ENCODE measurements around the gene BAX. TPM values are rescaled to one million over a fixed set of nuclear protein-coding genes. Genes with fewer than 3 reads are reported as not detected.
A peak's percentile ranks its signal among the peaks of the same experiment; 100 is the strongest.

The BAX gene
- total and polyA plus RNA-seq, 2 donors (not counting 1 experiment from before 2014, with no cell fraction given), result 95.3 to 109 TPM

DNA sequence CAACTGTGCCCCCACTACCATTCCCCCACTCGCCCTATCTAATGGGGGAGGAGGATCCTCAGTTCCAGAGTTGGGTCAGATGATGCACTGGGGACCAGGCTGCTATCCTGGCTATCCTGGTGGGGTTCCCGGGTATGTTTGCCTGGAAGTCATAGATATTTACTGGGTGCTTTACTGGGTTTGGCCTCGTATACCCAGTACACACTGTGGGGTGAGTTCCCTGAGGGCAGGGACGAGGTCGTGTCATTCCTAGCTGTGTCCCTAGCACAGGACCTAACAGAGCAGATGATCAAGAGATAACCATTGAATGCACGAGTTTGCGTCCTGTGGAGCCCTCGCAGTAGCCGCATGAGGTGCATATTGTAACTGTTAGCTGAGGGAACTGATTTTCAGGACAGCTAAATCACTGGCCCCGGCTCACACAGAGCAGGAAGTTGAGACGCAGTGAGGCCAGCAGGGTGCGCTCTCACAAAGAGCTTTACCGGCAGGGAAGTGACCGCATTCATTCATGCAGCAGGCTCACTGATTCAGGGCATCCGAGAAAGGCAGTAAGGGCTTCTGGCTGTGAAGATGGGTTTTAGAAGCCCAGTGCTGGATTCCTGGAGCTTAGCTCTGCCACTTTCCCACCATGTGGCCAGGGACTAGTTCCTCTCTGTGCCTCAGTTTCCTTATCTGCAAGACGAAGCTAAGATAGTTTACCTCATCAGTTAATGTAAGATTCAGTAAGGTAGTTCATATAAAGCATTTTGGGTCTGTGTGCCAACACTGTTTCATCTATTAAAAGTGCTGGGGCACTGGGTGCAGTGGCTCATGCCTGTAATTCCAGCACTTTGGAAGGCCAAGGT lies 45.0 kb downstream of the BAX start:
- Histone ChIP-seq H2AFZ (ENCODE audit: insufficient read depth, low read depth, low read length, poor library complexity, severe bottlenecking) (no peak overlapping the region), H3K4me3 (ENCODE audit: control extremely low read depth in 1 of 5, extremely low read depth in 1 of 5, insufficient read depth in 1 of 5, low read depth in 2 of 5, low read length in 4 of 5) (no peak overlapping the region), H3K27me3 (replicated peaks in 1 of 4; ENCODE audit: control extremely low read depth in 1 of 4, control insufficient read depth in 3 of 4, insufficient read depth in 4 of 4, low read length in 3 of 4) (no peaks in the 10 kb centered on the region), H3K4me1 (ENCODE audit: control insufficient read depth in 2 of 2, insufficient read depth in 2 of 2, low read length in 2 of 2) (peaks cover 0 to 11% of the 10 kb centered on the region in 2 donors), H3K4me2 (replicated peaks; ENCODE audit: low read depth, low read length, poor library complexity, severe bottlenecking) (no peak overlapping the region), H3K9ac (ENCODE audit: low read length) (no peak overlapping the region), H3K27ac (ENCODE audit: low read length in 2 of 2) (no peak overlapping the region), H3K9me3 (ENCODE audit: control extremely low read depth in 1 of 3, control insufficient read depth in 2 of 3, insufficient read depth in 1 of 3, low read length in 2 of 3) (no peaks in the 10 kb centered on the region), H4K20me1 (ENCODE audit: control insufficient read depth, insufficient read depth, low read length, poor library complexity, severe bottlenecking) (peaks cover 20% of the 10 kb centered on the region), H3K79me2 (ENCODE audit: control insufficient read depth, insufficient read depth, low read length) (peaks cover 42% of the 10 kb centered on the region), H3K36me3 (replicated peaks in 1 of 2; ENCODE audit: control extremely low read depth in 1 of 2, control insufficient read depth in 1 of 2, extremely low read depth in 1 of 2, insufficient read depth in 2 of 2, low read length in 1 of 2) (peaks cover 0 to 14% of the 10 kb centered on the region in 2 experiments)
- Mint-ChIP-seq H3K27me3 (no peaks in the 10 kb centered on the region), H3K27ac (no peak overlapping the region), H3K4me3 (no peak overlapping the region), H3K4me1 (peaks cover 11% of the 10 kb centered on the region), H3K9me3 (ENCODE audit: insufficient read depth) (no peaks in the 10 kb centered on the region)
- POLR2A ChIA-PET, result interaction anchor here (0.5 to 1.2 kb wide), 3 partner anchors 18 to 208 kb away, joined by 3 read pairs; no protein-coding TSS in a partner anchor
- 70% methylated on average over 15 of the region's 16 CpGs for WGBS (ENCODE audit: insufficient coverage)
- peak; percentile 68 for DNase-seq
- CTCF ChIA-PET, result interaction anchor here (0.8 to 1.8 kb wide), 16 partner anchors 9 to 889 kb away, joined by 3 to 10 read pairs (median 4); partner anchors contain the start of gene PLA2G4C
- intact Hi-C loops (cut with micrococcal nuclease), result loop anchor here (10.0 kb wide), 1 partner anchor 115 kb away; the partner anchor contains the start of genes C19orf73, LIN7B and PPFIA3
- peak; percentile 75 for ATAC-seq (ENCODE audit: low read depth)
- no peak for TF ChIP-seq EZH2 (IDR thresholded peaks at IDR 0.05; ENCODE audit: borderline replicate concordance, insufficient read depth, low read depth, low read length, poor library complexity, severe bottlenecking)
- TF ChIP-seq, protein P1, sequence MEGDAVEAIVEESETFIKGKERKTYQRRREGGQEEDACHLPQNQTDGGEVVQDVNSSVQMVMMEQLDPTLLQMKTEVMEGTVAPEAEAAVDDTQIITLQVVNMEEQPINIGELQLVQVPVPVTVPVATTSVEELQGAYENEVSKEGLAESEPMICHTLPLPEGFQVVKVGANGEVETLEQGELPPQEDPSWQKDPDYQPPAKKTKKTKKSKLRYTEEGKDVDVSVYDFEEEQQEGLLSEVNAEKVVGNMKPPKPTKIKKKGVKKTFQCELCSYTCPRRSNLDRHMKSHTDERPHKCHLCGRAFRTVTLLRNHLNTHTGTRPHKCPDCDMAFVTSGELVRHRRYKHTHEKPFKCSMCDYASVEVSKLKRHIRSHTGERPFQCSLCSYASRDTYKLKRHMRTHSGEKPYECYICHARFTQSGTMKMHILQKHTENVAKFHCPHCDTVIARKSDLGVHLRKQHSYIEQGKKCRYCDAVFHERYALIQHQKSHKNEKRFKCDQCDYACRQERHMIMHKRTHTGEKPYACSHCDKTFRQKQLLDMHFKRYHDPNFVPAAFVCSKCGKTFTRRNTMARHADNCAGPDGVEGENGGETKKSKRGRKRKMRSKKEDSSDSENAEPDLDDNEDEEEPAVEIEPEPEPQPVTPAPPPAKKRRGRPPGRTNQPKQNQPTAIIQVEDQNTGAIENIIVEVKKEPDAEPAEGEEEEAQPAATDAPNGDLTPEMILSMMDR (IDR thresholded peaks at IDR 0.05), result peak; percentile 75

DNA sequence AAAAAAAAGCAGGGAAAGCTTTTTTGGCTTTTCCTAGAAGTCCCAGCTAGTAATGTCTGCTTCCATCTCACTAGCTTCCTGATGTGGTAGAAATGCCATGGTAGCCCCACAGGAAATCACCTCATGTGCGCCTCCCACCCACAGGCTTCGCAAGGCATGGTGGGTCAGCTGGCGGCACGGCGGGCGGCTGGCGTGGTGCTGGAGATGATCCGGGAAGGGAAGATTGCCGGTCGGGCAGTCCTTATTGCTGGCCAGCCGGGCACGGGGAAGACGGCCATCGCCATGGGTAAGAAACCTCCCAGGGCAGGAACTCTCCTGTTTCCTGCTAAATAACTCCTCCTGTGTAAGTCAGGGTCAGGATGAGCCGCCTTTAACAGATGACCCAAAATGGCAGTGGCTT lies 49.5 kb downstream of the BAX start:
- DNase-seq, result no peak
- 100% methylated on average over 7 of the region's 15 CpGs for WGBS (ENCODE audit: insufficient coverage)
- H3K4me3 Mint-ChIP-seq, result no peak overlapping the region
- Histone ChIP-seq H3K9ac (ENCODE audit: low read length) (no peak overlapping the region), H2AFZ (ENCODE audit: insufficient read depth, low read depth, low read length, poor library complexity, severe bottlenecking) (no peak overlapping the region), H3K4me3 (ENCODE audit: control extremely low read depth in 1 of 5, extremely low read depth in 1 of 5, insufficient read depth in 1 of 5, low read depth in 2 of 5, low read length in 4 of 5) (no peak overlapping the region), H3K27ac (ENCODE audit: low read length in 2 of 2) (no peak overlapping the region), H4K20me1 (ENCODE audit: control insufficient read depth, insufficient read depth, low read length, poor library complexity, severe bottlenecking) (peaks cover 6% of the 10 kb centered on the region), H3K27me3 (replicated peaks in 1 of 4; ENCODE audit: control extremely low read depth in 1 of 4, control insufficient read depth in 3 of 4, insufficient read depth in 4 of 4, low read length in 3 of 4) (no peaks in the 10 kb centered on the region), H3K4me1 (ENCODE audit: control insufficient read depth in 2 of 2, insufficient read depth in 2 of 2, low read length in 2 of 2) (peaks cover 0 to 6% of the 10 kb centered on the region in 2 donors), H3K36me3 (replicated peaks in 1 of 2; ENCODE audit: control extremely low read depth in 1 of 2, control insufficient read depth in 1 of 2, extremely low read depth in 1 of 2, insufficient read depth in 2 of 2, low read length in 1 of 2) (peaks cover 0 to 39% of the 10 kb centered on the region in 2 experiments), H3K4me2 (replicated peaks; ENCODE audit: low read depth, low read length, poor library complexity, severe bottlenecking) (no peak overlapping the region), H3K79me2 (ENCODE audit: control insufficient read depth, insufficient read depth, low read length) (peaks cover 4% of the 10 kb centered on the region), H3K9me3 (ENCODE audit: control extremely low read depth in 1 of 3, control insufficient read depth in 2 of 3, insufficient read depth in 1 of 3, low read length in 2 of 3) (no peaks in the 10 kb centered on the region)
- intact Hi-C loops (cut with micrococcal nuclease), result no loop called here
- H3K4me1 Mint-ChIP-seq, result peaks cover 5% of the 10 kb centered on the region
- H3K9me3 Mint-ChIP-seq (ENCODE audit: insufficient read depth), result no peaks in the 10 kb centered on the region
- no peak overlapping the region for H3K27ac Mint-ChIP-seq
- ChIA-PET CTCF (interaction anchor here (0.7 to 1.0 kb wide), 3 partner anchors 15 to 214 kb away, joined by 3 to 5 read pairs (median 3); no protein-coding TSS in a partner anchor), POLR2A (no interaction called here)
- no peak for ATAC-seq (ENCODE audit: low read depth)
- TF ChIP-seq, protein P1 (IDR thresholded peaks at IDR 0.05), result no peak
- TF ChIP-seq EZH2 (IDR thresholded peaks at IDR 0.05; ENCODE audit: borderline replicate concordance, insufficient read depth, low read depth, low read length, poor library complexity, severe bottlenecking), result no peak
- H3K27me3 Mint-ChIP-seq, result no peaks in the 10 kb centered on the region
